HCT116 (cell line): Measurements from ENCODE around the gene SERPINB5. TPM values are rescaled to one million over a fixed set of nuclear protein-coding genes. Genes with fewer than 3 reads are reported as not detected.

Experiments
- ATAC-seq: fragments of 200-7000 bp; cut with Tn5 transposase; 2 replicates; pipeline ENCODE4 v1.9.1; 2020; ENCODE audit warnings: mild to moderate bottlenecking, moderate library complexity
- BruUV-seq: library from RNA; stranded (reverse); fragments of 400-500 nt; replicated peaks from 2 replicates; lab custom pipeline; 2021; lab: Mats Ljungman, UMichigan
- CTCF ChIA-PET: fragments of 300-600 bp; sonication (Branson Sonifier 250); formaldehyde crosslinking; loops from one replicate; lab custom pipeline; 2021; ENCODE audit warnings: antibody characterized with exemption; lab: Charles Lee
- POLR2A ChIA-PET: fragments of 300-600, 350-600 bp; sonication (Branson Sonifier 250); formaldehyde crosslinking; loops from one replicate; lab custom pipeline; 2021; ENCODE audit warnings: antibody characterized with exemption; lab: Charles Lee
- RAD21 ChIA-PET, 2 experiments: fragments of 300-600 bp; sonication (Branson Sonifier 250); formaldehyde crosslinking; loops; one replicate each; lab custom pipeline; 2023; ENCODE audit warnings: low total read pairs in 2 of 2; ENCODE audit not compliant: uncharacterized antibody in 2 of 2, unreplicated experiment in 2 of 2, low non-redundant PET in 1 of 2; lab: Charles Lee
- DNase-seq: peaks from one replicate; pipeline ENCODE4 v3.0.0-alpha.2; 2010; ENCODE audit warnings: low read depth, low spot score
- H2AFZ ChIP-seq: fragments of 200-600 bp; shearing (Covaris generic), sonication (generic); 2 replicates; pipeline ENCODE4 v1.6.1; 2017; ENCODE audit warnings: low read depth, mixed run types, mixed read lengths, antibody characterized with exemption, low read length; ENCODE audit not compliant: poor library complexity, severe bottlenecking
- H3K27ac ChIP-seq: 2 replicates; pipeline ENCODE4 v1.5.1; 2012; ENCODE audit warnings: low read depth, low read length
- H3K27me3 ChIP-seq: fragments of 200-600 bp; sonication (generic); 2 replicates; pipeline ENCODE4 v1.6.1; 2016; ENCODE audit warnings: mixed run types, low read length, mixed read lengths; ENCODE audit not compliant: insufficient read depth
- H3K36me3 ChIP-seq, 2 experiments: fragments of 200-500 bp in 1 of 2; fragments of 200-600 bp in 1 of 2; sonication (Bioruptor generic) in 1 of 2; sonication (generic) in 1 of 2; 2 replicates each; pipeline versions ENCODE4 v1.5.1 to v1.6.1; 2014 to 2016; ENCODE audit warnings: low read length in 2 of 2, inconsistent platforms in 1 of 2, mixed read lengths in 1 of 2, mixed run types in 1 of 2; ENCODE audit not compliant: insufficient read depth in 2 of 2, control insufficient read depth in 1 of 2
- H3K4me1 ChIP-seq, 2 experiments: fragments of 200-600 bp in 1 of 2; sonication (generic) in 1 of 2; 2 replicates each; pipeline versions ENCODE4 v1.5.1 to v1.6.1; 2012 to 2017; ENCODE audit warnings: low read length in 2 of 2, inconsistent platforms in 1 of 2, mild to moderate bottlenecking in 1 of 2, mixed read lengths in 1 of 2, mixed run types in 1 of 2, moderate library complexity in 1 of 2; ENCODE audit not compliant: insufficient read depth in 2 of 2, control insufficient read depth in 1 of 2
- H3K4me2 ChIP-seq: fragments of 200-600 bp; sonication (generic); 2 replicates; pipeline ENCODE4 v1.6.1; 2017; ENCODE audit warnings: mixed run types, low read length, mixed read lengths
- H3K4me3 ChIP-seq, 2 experiments: fragments of 200-600 bp in 1 of 2; sonication (generic) in 1 of 2; replicated peaks in 1 of 2; 2 replicates each; pipeline ENCODE4 v1.5.1; 2011 to 2016; ENCODE audit warnings: low read length in 2 of 2, control low read depth in 1 of 2, low read depth in 1 of 2, mild to moderate bottlenecking in 1 of 2, mixed read lengths in 1 of 2, mixed run types in 1 of 2
- H3K79me2 ChIP-seq: fragments of 200-600 bp; sonication (generic); 2 replicates; pipeline ENCODE4 v1.6.1; 2017; ENCODE audit warnings: mild to moderate bottlenecking, mixed run types, low read length, moderate library complexity, mixed read lengths; ENCODE audit not compliant: insufficient read depth
- H3K9ac ChIP-seq: fragments of 200-600 bp; sonication (generic); 2 replicates; pipeline ENCODE4 v1.6.1; 2016; ENCODE audit warnings: low read length, mixed read lengths
- H3K9me2 ChIP-seq: fragments of 200-600 bp; sonication (generic), shearing (Covaris generic); 2 replicates; pipeline ENCODE4 v1.6.1; 2017; ENCODE audit warnings: mixed run types, mild to moderate bottlenecking, moderate library complexity; ENCODE audit not compliant: insufficient read depth
- H3K9me3 ChIP-seq, 2 experiments: fragments of 200-500 bp in 1 of 2; fragments of 200-600 bp in 1 of 2; sonication (Bioruptor generic) in 1 of 2; sonication (generic) in 1 of 2; 2 replicates each; pipeline ENCODE4 v1.6.1; 2014 to 2017; ENCODE audit warnings: low read length in 2 of 2, mixed read lengths in 2 of 2, inconsistent platforms in 1 of 2, low read depth in 1 of 2, mild to moderate bottlenecking in 1 of 2, mixed run types in 1 of 2, moderate library complexity in 1 of 2; ENCODE audit not compliant: control insufficient read depth in 1 of 2, insufficient read depth in 1 of 2
- H4K20me1 ChIP-seq: fragments of 200-600 bp; sonication (generic), shearing (Covaris generic); 2 replicates; pipeline ENCODE4 v1.6.1; 2017; ENCODE audit warnings: mixed run types, mild to moderate bottlenecking, moderate library complexity; ENCODE audit not compliant: insufficient read depth
- ATF3 ChIP-seq: IDR thresholded peaks from 2 replicates; pipeline ENCODE4 v1.6.1; 2012
- CEBPB ChIP-seq: IDR thresholded peaks from 2 replicates; pipeline ENCODE4 v1.6.1; 2012; ENCODE audit warnings: low read depth
- EZH2 ChIP-seq: fragments of 200-600 bp; sonication (generic); IDR thresholded peaks from 2 replicates; pipeline ENCODE4 v1.6.1; 2017; ENCODE audit warnings: antibody characterized with exemption, mixed run types
- EZH2phosphoT487 ChIP-seq: fragments of 200-600 bp; IDR thresholded peaks from 2 replicates; pipeline ENCODE4 v1.6.1; 2018; ENCODE audit warnings: antibody characterized with exemption, borderline replicate concordance
- FOSL1 ChIP-seq: IDR thresholded peaks from 2 replicates; pipeline ENCODE4 v1.6.1; 2012; ENCODE audit warnings: low read depth
- MAX ChIP-seq: IDR thresholded peaks from 2 replicates; pipeline ENCODE4 v1.6.1; 2012
- POLR2A ChIP-seq: IDR thresholded peaks from 2 replicates; pipeline ENCODE4 v1.7.0; 2011; ENCODE audit warnings: borderline replicate concordance; ENCODE audit not compliant: insufficient read depth, insufficient read length; ENCODE audit errors: extremely low read depth
- POLR2AphosphoS5 ChIP-seq: IDR thresholded peaks from 2 replicates; pipeline ENCODE4 v1.6.1; 2011; ENCODE audit warnings: mild to moderate bottlenecking, low read depth, low read length, moderate library complexity
- RAD21 ChIP-seq: IDR thresholded peaks from 2 replicates; pipeline ENCODE4 v1.6.1; 2012; ENCODE audit warnings: low read depth, mild to moderate bottlenecking
- REST ChIP-seq: IDR thresholded peaks from 2 replicates; pipeline ENCODE4 v1.6.1; 2012; ENCODE audit warnings: low read depth
- SIN3A ChIP-seq: IDR thresholded peaks from 2 replicates; pipeline ENCODE4 v1.6.1; 2012; ENCODE audit warnings: low read depth
- SP1 ChIP-seq: IDR thresholded peaks from 2 replicates; pipeline ENCODE4 v1.6.1; 2012; ENCODE audit warnings: low read depth
- SRF ChIP-seq: IDR thresholded peaks from 2 replicates; pipeline ENCODE4 v1.6.1; 2012; ENCODE audit warnings: low read depth
- TCF7L2 ChIP-seq: IDR thresholded peaks from 2 replicates; pipeline ENCODE4 v1.7.0; 2011; ENCODE audit warnings: borderline replicate concordance, inconsistent platforms; ENCODE audit not compliant: insufficient read depth, insufficient read length; ENCODE audit errors: extremely low read depth
- ZBTB33 ChIP-seq: IDR thresholded peaks from 2 replicates; pipeline ENCODE4 v1.6.1; 2011; ENCODE audit warnings: mild to moderate bottlenecking, low read length, moderate library complexity; ENCODE audit not compliant: insufficient replicate concordance; ENCODE audit errors: extremely low read depth
- ZFX ChIP-seq: fragments of 450-650 bp; IDR thresholded peaks from 2 replicates; pipeline ENCODE4 v1.6.1; 2017
- intact Hi-C: fragments of 100-400 bp; cut with micrococcal nuclease; formaldehyde crosslinking; loops from 2 replicates; pipeline ENCODE4 v1.10.0; 2022
- total RNA-seq: library from RNA; stranded (reverse); gene quantifications from one replicate; pipeline ENCODE4 v1.2.1, GENCODE V29; 2021; ENCODE audit not compliant: unreplicated experiment

Gene SERPINB5
- total RNA-seq, 1 experiment from 2014 or later: 19.5 TPM

DNA sequence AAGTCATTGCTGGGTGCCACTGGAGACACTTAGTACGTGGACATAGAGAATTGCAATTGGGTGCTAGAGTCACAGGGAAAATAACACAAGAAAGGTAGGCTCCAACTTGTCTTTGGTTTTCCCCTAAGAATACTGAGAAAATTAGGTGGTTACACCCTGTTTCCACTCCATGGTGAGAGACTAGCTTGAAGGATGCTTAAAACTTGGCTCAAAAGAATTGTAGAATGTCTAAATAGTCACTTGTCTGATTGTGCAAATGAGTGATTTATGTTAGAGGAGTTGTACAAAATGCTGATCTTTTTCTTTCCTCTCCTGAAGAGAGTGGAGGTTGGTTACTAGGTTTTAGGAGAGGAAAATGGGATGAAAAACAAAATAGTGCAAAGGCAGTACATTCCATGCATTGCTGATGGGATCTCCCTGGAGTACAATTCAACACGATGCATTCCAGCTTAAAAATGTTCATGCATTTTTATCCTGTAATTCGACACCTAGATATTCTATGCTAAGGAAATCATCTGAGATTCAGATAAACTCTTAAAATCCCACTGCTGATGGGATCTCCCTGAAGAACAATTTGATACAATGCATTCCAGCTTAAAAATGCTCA, 63.2 kb downstream of the SERPINB5 start:
- no peak overlapping the region for H3K4me2 ChIP-seq
- POLR2A ChIA-PET: no interaction called here

DNA sequence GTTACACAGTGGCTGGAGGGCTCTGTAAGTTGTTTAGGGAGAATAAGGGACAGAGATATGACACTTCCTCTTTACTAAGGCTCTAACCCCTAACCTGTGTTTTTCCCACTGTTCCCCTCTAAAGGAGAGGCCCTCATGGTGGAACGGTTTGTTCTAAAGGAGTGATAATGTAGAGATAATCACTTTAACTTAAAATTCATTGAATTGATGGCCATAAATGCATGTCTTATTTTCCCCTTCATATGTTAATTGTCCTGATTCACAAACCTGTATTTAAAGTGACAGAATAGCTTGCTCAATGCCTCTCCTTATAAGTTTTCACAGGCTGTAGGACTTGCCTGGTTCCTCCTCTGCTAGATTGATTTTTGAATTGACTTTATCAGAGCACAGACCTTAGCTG, 65.3 kb downstream of the SERPINB5 start, which contains the start of gene SERPINB12:
TSS of gene SERPINB12 (plus strand) at position 301 of the 400 bp plus-strand sequence. CDS start 13,791 bp downstream, outside the sequence.
- RAD21 ChIA-PET: no interaction called here
- Histone ChIP-seq H4K20me1 (no peaks in the 10 kb centered on the region), H3K4me3 (no peak within 1 kb of the TSS)
- DNase-seq: no peak
- TF ChIP-seq FOSL1 (no peak), REST (no peak), POLR2AphosphoS5 (no peak), EZH2phosphoT487 (no peak), TCF7L2 (no peak), SIN3A (no peak), ATF3 (no peak), ZFX (no peak), CEBPB (no peak), EZH2 (no peak), POLR2A (no peak), SP1 (no peak), MAX (no peak), RAD21 (no peak), ZBTB33 (no peak)
- TF ChIP-seq, all 23 proteins: peak for 0
- Histone ChIP-seq H3K36me3 (no peaks in the 10 kb centered on the region), H3K4me1 (no peaks in the 10 kb centered on the region), H3K27me3 (no peaks in the 10 kb centered on the region), H3K79me2 (no peaks in the 10 kb centered on the region), H3K4me2 (no peak within 1 kb of the TSS), H3K9me3 (no peaks in the 10 kb centered on the region), H2AFZ (no peak within 1 kb of the TSS), H3K9me2 (no peaks in the 10 kb centered on the region), H3K9ac (no peak within 1 kb of the TSS), H3K27ac (no peak within 1 kb of the TSS)
- no TSS peak for BruUV-seq
- CTCF ChIA-PET: no interaction called here
- POLR2A ChIA-PET: no interaction called here
- ATAC-seq: no peak
- intact Hi-C loops: no loop called here

More for the DNA sequence above, 63.2 kb downstream of the SERPINB5 start:
- Histone ChIP-seq H2AFZ (no peak overlapping the region), H3K79me2 (no peaks in the 10 kb centered on the region), H3K9me2 (no peaks in the 10 kb centered on the region), H3K27me3 (no peaks in the 10 kb centered on the region), H3K27ac (no peak overlapping the region), H3K9me3 (no peaks in the 10 kb centered on the region), H3K4me1 (no peaks in the 10 kb centered on the region), H3K4me3 (no peak overlapping the region)
- no TSS peak for BruUV-seq
- intact Hi-C loops: no loop called here
- DNase-seq (no peak), ATAC-seq (no peak)
- RAD21 ChIA-PET: no interaction called here
- no peak for TF ChIP-seq CEBPB
- no peak for TF ChIP-seq SRF
- no peak for TF ChIP-seq FOSL1
- TF ChIP-seq, all 23 proteins: peak for 0
- Histone ChIP-seq H3K36me3 (no peaks in the 10 kb centered on the region), H4K20me1 (no peaks in the 10 kb centered on the region), H3K9ac (no peak overlapping the region)
- CTCF ChIA-PET: no interaction called here
